GM23338 (cell line): ENCODE measurements around the gene S100P. TPM values are rescaled to one million over a fixed set of nuclear protein-coding genes. Genes with fewer than 3 reads are reported as not detected.

ENCODE experiments used
- ATAC-seq: fragments of 200-7000 bp; cut with Tn5 transposase; 3 replicates; pipeline ENCODE4 v1.9.1; 2020
- DNase-seq: peaks from one replicate; pipeline ENCODE4 v3.0.0-alpha.2; 2015; ENCODE audit warnings: low spot score
- H2AFZ ChIP-seq: fragments of 200-600 bp; sonication (generic); 2 replicates; pipeline ENCODE4 v1.8.0; 2016; ENCODE audit warnings: antibody characterized with exemption, mild to moderate bottlenecking, moderate library complexity
- H3F3A ChIP-seq: fragments of 200-600 bp; sonication (generic); replicated peaks from 2 replicates; pipeline ENCODE4 v1.8.0; 2017; ENCODE audit warnings: antibody characterized with exemption, mixed run types, low read depth
- H3K27ac ChIP-seq: fragments of 200-600 bp; sonication (generic); 2 replicates; pipeline ENCODE4 v1.6.1; 2016; ENCODE audit warnings: low read depth
- H3K27me3 ChIP-seq: fragments of 200-600 bp; sonication (generic); 2 replicates; pipeline ENCODE4 v1.8.0; 2016; ENCODE audit warnings: mild to moderate bottlenecking, mixed run types, moderate library complexity; ENCODE audit not compliant: insufficient read depth
- H3K36me3 ChIP-seq: fragments of 200-600 bp; sonication (generic); 2 replicates; pipeline ENCODE4 v1.8.0; 2016; ENCODE audit warnings: mild to moderate bottlenecking; ENCODE audit not compliant: insufficient read depth
- H3K4me1 ChIP-seq: fragments of 200-600 bp; sonication (generic); 2 replicates; pipeline ENCODE4 v1.8.0; 2016; ENCODE audit warnings: mild to moderate bottlenecking, moderate library complexity; ENCODE audit not compliant: insufficient read depth
- H3K4me2 ChIP-seq: fragments of 200-600 bp; sonication (generic); 2 replicates; pipeline ENCODE4 v1.7.1; 2017; ENCODE audit warnings: mixed run types
- H3K4me3 ChIP-seq: fragments of 200-600 bp; sonication (generic); 2 replicates; pipeline ENCODE4 v1.6.1; 2016; ENCODE audit warnings: mixed run types
- H3K79me2 ChIP-seq: fragments of 200-600 bp; sonication (generic); replicated peaks from 2 replicates; pipeline ENCODE4 v1.8.0; 2017; ENCODE audit warnings: mild to moderate bottlenecking; ENCODE audit not compliant: insufficient read depth
- H3K9me2 ChIP-seq: fragments of 200-600 bp; sonication (generic); 2 replicates; pipeline ENCODE4 v1.8.0; 2017; ENCODE audit not compliant: insufficient read depth
- H4K20me1 ChIP-seq: fragments of 200-600 bp; sonication (generic); replicated peaks from 2 replicates; pipeline ENCODE4 v1.8.0; 2017; ENCODE audit warnings: mild to moderate bottlenecking; ENCODE audit not compliant: insufficient read depth
- H3K27ac Mint-ChIP-seq: 2 replicates; pipeline ENCODE4 v1.8.0; 2020; ENCODE audit warnings: inconsistent platforms, mild to moderate bottlenecking, moderate library complexity, mixed read lengths
- H3K27me3 Mint-ChIP-seq: 3 replicates; pipeline ENCODE4 v1.8.0; 2022; ENCODE audit warnings: low read depth, mild to moderate bottlenecking, moderate library complexity, mixed read lengths, inconsistent platforms; ENCODE audit not compliant: insufficient read depth, poor library complexity
- H3K36me3 Mint-ChIP-seq: 3 replicates; pipeline ENCODE4 v1.8.0; 2021; ENCODE audit warnings: low read depth, mild to moderate bottlenecking, inconsistent platforms, moderate library complexity, mixed read lengths
- H3K4me1 Mint-ChIP-seq: 3 replicates; pipeline ENCODE4 v1.8.0; 2020; ENCODE audit warnings: mild to moderate bottlenecking, inconsistent platforms, mixed read lengths
- H3K4me3 Mint-ChIP-seq: 3 replicates; pipeline ENCODE4 v1.8.0; 2021; ENCODE audit warnings: moderate library complexity, mild to moderate bottlenecking, inconsistent platforms, mixed read lengths
- H3K9me3 Mint-ChIP-seq: 3 replicates; pipeline ENCODE4 v1.8.0; 2020; ENCODE audit warnings: moderate library complexity, mild to moderate bottlenecking, inconsistent platforms, mixed read lengths
- CREB1 ChIP-seq: fragments of 250-450 bp; sonication (Bioruptor Pico); IDR thresholded peaks from 2 replicates; pipeline ENCODE4 v1.5.0; 2020; ENCODE audit warnings: low read depth, mild to moderate bottlenecking, moderate library complexity
- ETS1 ChIP-seq: IDR thresholded peaks from 2 replicates; pipeline ENCODE4 v1.6.1; 2016; ENCODE audit warnings: antibody characterized with exemption
- EZH2 ChIP-seq: fragments of 200-600 bp; sonication (generic); IDR thresholded peaks from one replicate; pipeline ENCODE4 v1.8.0; 2017; ENCODE audit warnings: antibody characterized with exemption, mild to moderate bottlenecking, low read depth; ENCODE audit not compliant: unreplicated experiment
- EZH2phosphoT487 ChIP-seq: fragments of 200-600 bp; sonication (generic); IDR thresholded peaks from one replicate; pipeline ENCODE4 v1.8.1; 2018; ENCODE audit warnings: antibody characterized with exemption; ENCODE audit not compliant: unreplicated experiment
- JUNB ChIP-seq: IDR thresholded peaks from one replicate; pipeline ENCODE4 v1.6.1; 2016; ENCODE audit warnings: antibody characterized with exemption; ENCODE audit not compliant: unreplicated experiment
- NANOG ChIP-seq: IDR thresholded peaks from 2 replicates; pipeline ENCODE4 v1.6.1; 2016; ENCODE audit warnings: antibody characterized with exemption, borderline replicate concordance
- POLR2AphosphoS5 ChIP-seq: IDR thresholded peaks from 2 replicates; pipeline ENCODE4 v1.6.1; 2016; ENCODE audit warnings: antibody characterized with exemption, low read depth
- REST ChIP-seq: IDR thresholded peaks from one replicate; pipeline ENCODE4 v1.6.1; 2018; ENCODE audit warnings: antibody characterized with exemption; ENCODE audit not compliant: unreplicated experiment
- STAT1 ChIP-seq: IDR thresholded peaks from one replicate; pipeline ENCODE4 v1.6.1; 2016; ENCODE audit warnings: antibody characterized with exemption; ENCODE audit not compliant: unreplicated experiment
- ZNF114 ChIP-seq: fragments of 250-450 bp; sonication (Bioruptor Pico); IDR thresholded peaks from 2 replicates; pipeline ENCODE4 v1.5.0; 2020; ENCODE audit warnings: mild to moderate bottlenecking, moderate library complexity
- ZNF331 ChIP-seq: fragments of 250-450 bp; sonication (Bioruptor Pico); IDR thresholded peaks from 2 replicates; pipeline ENCODE4 v1.5.0; 2020; ENCODE audit warnings: low read depth, mild to moderate bottlenecking, moderate library complexity
- polyA plus RNA-seq: library from polyadenylated mRNA; unstranded; fragments of >200 nt; fragmentation: Nextera tagmentation; extraction: Ambion mirVana; gene quantifications from 2 replicates; pipeline ENCODE4 v1.2.1, GENCODE V29; 2016
- total RNA-seq: library from RNA; depleted of rRNA; stranded (reverse); fragments of >200 nt; shearing (Covaris generic); gene quantifications from 2 replicates; pipeline ENCODE4 v1.2.3, GENCODE V29; 2014
- TF ChIP-seq, protein P1 (sequence below): fragments of 250-450 bp; sonication (Bioruptor Pico); IDR thresholded peaks from 2 replicates; pipeline ENCODE4 v1.5.0; 2020; ENCODE audit warnings: mild to moderate bottlenecking, moderate library complexity
- TF ChIP-seq, protein P2 (sequence below), 2 experiments: fragments of 200-600 bp in 1 of 2; sonication (generic) in 1 of 2; conservative IDR thresholded peaks; 2 replicates each; pipeline versions ENCODE4 v1.5.1 to v1.6.1; 2016 to 2017; ENCODE audit warnings: antibody characterized with exemption in 2 of 2, low read depth in 2 of 2, mild to moderate bottlenecking in 2 of 2, moderate library complexity in 1 of 2

Gene S100P
- total and polyA plus RNA-seq, 2 experiments from 2014 or later: 0.32 TPM; not detected in 1

GRCh38 chr4:6731318-6731675, 37.6 kb downstream of the S100P start (continued):
- TF ChIP-seq, protein P1, sequence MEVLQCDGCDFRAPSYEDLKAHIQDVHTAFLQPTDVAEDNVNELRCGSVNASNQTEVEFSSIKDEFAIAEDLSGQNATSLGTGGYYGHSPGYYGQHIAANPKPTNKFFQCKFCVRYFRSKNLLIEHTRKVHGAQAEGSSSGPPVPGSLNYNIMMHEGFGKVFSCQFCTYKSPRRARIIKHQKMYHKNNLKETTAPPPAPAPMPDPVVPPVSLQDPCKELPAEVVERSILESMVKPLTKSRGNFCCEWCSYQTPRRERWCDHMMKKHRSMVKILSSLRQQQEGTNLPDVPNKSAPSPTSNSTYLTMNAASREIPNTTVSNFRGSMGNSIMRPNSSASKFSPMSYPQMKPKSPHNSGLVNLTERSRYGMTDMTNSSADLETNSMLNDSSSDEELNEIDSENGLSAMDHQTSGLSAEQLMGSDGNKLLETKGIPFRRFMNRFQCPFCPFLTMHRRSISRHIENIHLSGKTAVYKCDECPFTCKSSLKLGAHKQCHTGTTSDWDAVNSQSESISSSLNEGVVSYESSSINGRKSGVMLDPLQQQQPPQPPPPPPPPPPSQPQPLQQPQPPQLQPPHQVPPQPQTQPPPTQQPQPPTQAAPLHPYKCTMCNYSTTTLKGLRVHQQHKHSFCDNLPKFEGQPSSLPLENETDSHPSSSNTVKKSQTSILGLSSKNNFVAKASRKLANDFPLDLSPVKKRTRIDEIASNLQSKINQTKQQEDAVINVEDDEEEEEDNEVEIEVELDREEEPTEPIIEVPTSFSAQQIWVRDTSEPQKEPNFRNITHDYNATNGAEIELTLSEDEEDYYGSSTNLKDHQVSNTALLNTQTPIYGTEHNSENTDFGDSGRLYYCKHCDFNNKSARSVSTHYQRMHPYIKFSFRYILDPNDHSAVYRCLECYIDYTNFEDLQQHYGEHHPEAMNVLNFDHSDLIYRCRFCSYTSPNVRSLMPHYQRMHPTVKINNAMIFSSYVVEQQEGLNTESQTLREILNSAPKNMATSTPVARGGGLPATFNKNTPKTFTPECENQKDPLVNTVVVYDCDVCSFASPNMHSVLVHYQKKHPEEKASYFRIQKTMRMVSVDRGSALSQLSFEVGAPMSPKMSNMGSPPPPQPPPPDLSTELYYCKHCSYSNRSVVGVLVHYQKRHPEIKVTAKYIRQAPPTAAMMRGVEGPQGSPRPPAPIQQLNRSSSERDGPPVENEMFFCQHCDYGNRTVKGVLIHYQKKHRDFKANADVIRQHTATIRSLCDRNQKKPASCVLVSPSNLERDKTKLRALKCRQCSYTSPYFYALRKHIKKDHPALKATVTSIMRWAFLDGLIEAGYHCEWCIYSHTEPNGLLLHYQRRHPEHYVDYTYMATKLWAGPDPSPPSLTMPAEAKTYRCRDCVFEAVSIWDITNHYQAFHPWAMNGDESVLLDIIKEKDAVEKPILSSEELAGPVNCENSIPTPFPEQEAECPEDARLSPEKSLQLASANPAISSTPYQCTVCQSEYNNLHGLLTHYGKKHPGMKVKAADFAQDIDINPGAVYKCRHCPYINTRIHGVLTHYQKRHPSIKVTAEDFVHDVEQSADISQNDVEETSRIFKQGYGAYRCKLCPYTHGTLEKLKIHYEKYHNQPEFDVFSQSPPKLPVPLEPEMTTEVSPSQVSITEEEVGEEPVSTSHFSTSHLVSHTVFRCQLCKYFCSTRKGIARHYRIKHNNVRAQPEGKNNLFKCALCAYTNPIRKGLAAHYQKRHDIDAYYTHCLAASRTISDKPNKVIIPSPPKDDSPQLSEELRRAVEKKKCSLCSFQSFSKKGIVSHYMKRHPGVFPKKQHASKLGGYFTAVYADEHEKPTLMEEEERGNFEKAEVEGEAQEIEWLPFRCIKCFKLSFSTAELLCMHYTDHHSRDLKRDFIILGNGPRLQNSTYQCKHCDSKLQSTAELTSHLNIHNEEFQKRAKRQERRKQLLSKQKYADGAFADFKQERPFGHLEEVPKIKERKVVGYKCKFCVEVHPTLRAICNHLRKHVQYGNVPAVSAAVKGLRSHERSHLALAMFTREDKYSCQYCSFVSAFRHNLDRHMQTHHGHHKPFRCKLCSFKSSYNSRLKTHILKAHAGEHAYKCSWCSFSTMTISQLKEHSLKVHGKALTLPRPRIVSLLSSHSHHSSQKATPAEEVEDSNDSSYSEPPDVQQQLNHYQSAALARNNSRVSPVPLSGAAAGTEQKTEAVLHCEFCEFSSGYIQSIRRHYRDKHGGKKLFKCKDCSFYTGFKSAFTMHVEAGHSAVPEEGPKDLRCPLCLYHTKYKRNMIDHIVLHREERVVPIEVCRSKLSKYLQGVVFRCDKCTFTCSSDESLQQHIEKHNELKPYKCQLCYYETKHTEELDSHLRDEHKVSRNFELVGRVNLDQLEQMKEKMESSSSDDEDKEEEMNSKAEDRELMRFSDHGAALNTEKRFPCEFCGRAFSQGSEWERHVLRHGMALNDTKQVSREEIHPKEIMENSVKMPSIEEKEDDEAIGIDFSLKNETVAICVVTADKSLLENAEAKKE (CRISPR knock-in tag): no peak
- TF ChIP-seq REST: no peak
- TF ChIP-seq POLR2AphosphoS5: no peak
- TF ChIP-seq EZH2: no peak
- TF ChIP-seq JUNB: no peak

DNA sequence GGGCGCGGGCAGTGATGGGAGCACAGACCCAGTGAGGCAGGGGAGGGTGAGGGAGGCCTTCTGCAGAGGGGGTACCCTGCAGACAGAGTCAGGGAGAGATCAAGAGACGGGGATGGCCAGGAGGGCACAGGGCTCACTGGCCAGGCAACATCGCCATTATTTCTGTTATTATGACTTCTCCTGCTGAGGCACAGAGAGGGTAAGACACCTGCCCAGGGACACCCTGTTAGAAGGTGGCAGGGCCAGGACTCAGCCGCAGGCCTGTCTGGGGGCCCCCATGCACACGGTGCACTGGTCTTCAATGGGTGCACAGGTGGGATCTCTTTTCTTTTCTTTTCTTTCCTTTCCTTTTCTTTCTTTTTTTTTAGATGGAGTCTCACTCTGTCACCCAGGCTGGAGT, 38.1 kb downstream of the S100P start:
- H3K4me3 Mint-ChIP-seq: no peak overlapping the region
- H3K27ac Mint-ChIP-seq: no peak overlapping the region
- TF ChIP-seq STAT1: no peak
- no peak for TF ChIP-seq ZNF331 (CRISPR knock-in tag)
- no peak for TF ChIP-seq POLR2AphosphoS5
- no peak for TF ChIP-seq ETS1
- no peak for TF ChIP-seq EZH2
- TF ChIP-seq NANOG: no peak
- no peak for TF ChIP-seq EZH2phosphoT487
- no peak for TF ChIP-seq CREB1 (CRISPR knock-in tag)
- no peak for TF ChIP-seq ZNF114
- TF ChIP-seq, protein P2, sequence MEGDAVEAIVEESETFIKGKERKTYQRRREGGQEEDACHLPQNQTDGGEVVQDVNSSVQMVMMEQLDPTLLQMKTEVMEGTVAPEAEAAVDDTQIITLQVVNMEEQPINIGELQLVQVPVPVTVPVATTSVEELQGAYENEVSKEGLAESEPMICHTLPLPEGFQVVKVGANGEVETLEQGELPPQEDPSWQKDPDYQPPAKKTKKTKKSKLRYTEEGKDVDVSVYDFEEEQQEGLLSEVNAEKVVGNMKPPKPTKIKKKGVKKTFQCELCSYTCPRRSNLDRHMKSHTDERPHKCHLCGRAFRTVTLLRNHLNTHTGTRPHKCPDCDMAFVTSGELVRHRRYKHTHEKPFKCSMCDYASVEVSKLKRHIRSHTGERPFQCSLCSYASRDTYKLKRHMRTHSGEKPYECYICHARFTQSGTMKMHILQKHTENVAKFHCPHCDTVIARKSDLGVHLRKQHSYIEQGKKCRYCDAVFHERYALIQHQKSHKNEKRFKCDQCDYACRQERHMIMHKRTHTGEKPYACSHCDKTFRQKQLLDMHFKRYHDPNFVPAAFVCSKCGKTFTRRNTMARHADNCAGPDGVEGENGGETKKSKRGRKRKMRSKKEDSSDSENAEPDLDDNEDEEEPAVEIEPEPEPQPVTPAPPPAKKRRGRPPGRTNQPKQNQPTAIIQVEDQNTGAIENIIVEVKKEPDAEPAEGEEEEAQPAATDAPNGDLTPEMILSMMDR (conservative IDR thresholded peaks at IDR 0.05; ENCODE audit: low read depth in 2 of 2): no peak
- no peak for TF ChIP-seq JUNB

More for the DNA sequence above, 38.1 kb downstream of the S100P start:
- Histone ChIP-seq H3K27ac (no peak overlapping the region), H3K9me2 (no peaks in the 10 kb centered on the region), H3K36me3 (no peaks in the 10 kb centered on the region), H3K4me1 (no peaks in the 10 kb centered on the region; the same call in 1 of the 2 replicates), H3K4me2 (no peak overlapping the region), H2AFZ (no peak overlapping the region), H3K27me3 (no peaks in the 10 kb centered on the region), H3K4me3 (no peak overlapping the region), H4K20me1 (no peaks in the 10 kb centered on the region), H3F3A (no peaks in the 10 kb centered on the region), H3K79me2 (no peaks in the 10 kb centered on the region)
- H3K4me1 Mint-ChIP-seq: peaks cover 14% of the 10 kb centered on the region
- H3K36me3 Mint-ChIP-seq: no peaks in the 10 kb centered on the region
- ATAC-seq: no peak
- DNase-seq: no peak
- no peaks in the 10 kb centered on the region for H3K9me3 Mint-ChIP-seq
- H3K27me3 Mint-ChIP-seq: peaks cover 5% of the 10 kb centered on the region
